ENCODE results near the gene GBX1. TPM values are rescaled to one million over a fixed set of nuclear protein-coding genes. Genes with fewer than 3 reads are reported as not detected.

The GBX1 gene
- total and polyA plus RNA-seq, 2 donors (not counting 3 experiments of a cell fraction or from before 2014, with no cell fraction given) = not detected

GRCh38 chr7:151122276-151122675 lies 45.2 kb downstream of the GBX1 start:
- Histone ChIP-seq H3K4me3 (replicated peaks in 1 of 3; ENCODE audit: insufficient read depth in 1 of 3, low read depth in 1 of 3, low read length in 3 of 3) (no peak overlapping the region), H4K20me1 (replicated peaks; ENCODE audit: control insufficient read depth, extremely low read depth, insufficient read depth, low read length) (peaks cover 2% of the 10 kb centered on the region), H3K9me1 (replicated peaks; ENCODE audit: control insufficient read depth, extremely low read depth, insufficient read depth, low read length) (no peaks in the 10 kb centered on the region), H3K36me3 (ENCODE audit: control insufficient read depth in 2 of 2, extremely low read depth in 1 of 2, insufficient read depth in 2 of 2, low read length in 2 of 2) (peaks cover 12 to 63% of the 10 kb centered on the region in 2 experiments), H3K9me3 (replicated peaks; ENCODE audit: control insufficient read depth, insufficient read depth, low read length) (no peaks in the 10 kb centered on the region), H3K27me3 (ENCODE audit: control insufficient read depth in 2 of 2, insufficient read depth in 2 of 2, low read length in 2 of 2) (no peaks in the 10 kb centered on the region), H3K4me2 (ENCODE audit: insufficient read depth, low read length) (no peak overlapping the region), H3K27ac (ENCODE audit: insufficient read depth, low read depth, low read length) (no peak overlapping the region), H2AFZ (ENCODE audit: low read depth, low read length) (no peak overlapping the region), H3K79me2 (ENCODE audit: control insufficient read depth, insufficient read depth, low read length) (peaks cover 4% of the 10 kb centered on the region), H3K4me1 (ENCODE audit: control insufficient read depth, extremely low read depth, insufficient read depth, low read length) (peaks cover 6% of the 10 kb centered on the region), H3K9ac (replicated peaks; ENCODE audit: extremely low read depth, insufficient read depth, low read length) (no peak overlapping the region)
- dilution Hi-C loops (cut with MboI; ENCODE audit: extremely low pct_ligation_motif_present, low sequenced_read_pairs) = no loop called here
- no TSS peak for BruUV-seq (replicated peaks)
- DNase-seq (ENCODE audit: low read depth, low spot score) (no peak), FAIRE-seq (no peak)
- intact Hi-C loops (cut with micrococcal nuclease) = no loop called here
- CTCF ChIA-PET = no interaction called here
- TF ChIP-seq JUN (IDR thresholded peaks at IDR 0.05; ENCODE audit: borderline replicate concordance, insufficient read depth, insufficient read length, low read depth) (no peak), MAX (IDR thresholded peaks at IDR 0.05; ENCODE audit: insufficient read depth, insufficient read length) (no peak), MYC (IDR thresholded peaks at IDR 0.05; ENCODE audit: low read depth, low read length) (no peak), POLR2AphosphoS5 (IDR thresholded peaks at IDR 0.05; ENCODE audit: insufficient read depth, low read depth, low read length) (no peak), POLR2A (IDR thresholded peaks at IDR 0.05; ENCODE audit: low read depth, low read length) (no peak), GATA2 (IDR thresholded peaks at IDR 0.05; ENCODE audit: insufficient read depth, insufficient read length, low read depth, low read length) (no peak), FOS (IDR thresholded peaks at IDR 0.05; ENCODE audit: borderline replicate concordance, insufficient read depth, low read length) (no peak), EZH2 (IDR thresholded peaks at IDR 0.05; ENCODE audit: borderline replicate concordance, low read depth, low read length, severe bottlenecking) (no peak), CTCF (IDR thresholded peaks at IDR 0.05; ENCODE audit: extremely low read depth in 1 of 2, insufficient read depth in 1 of 2, low read depth in 1 of 2, low read length in 2 of 2) (no peak)
- POLR2A ChIA-PET = no interaction called here

Measured in endothelial cell of umbilical vein (primary cell).